ENCODE data around the gene PTPRR. TPM values are rescaled to one million over a fixed set of nuclear protein-coding genes. Genes with fewer than 3 reads are reported as not detected.

Gene PTPRR
- total and polyA plus RNA-seq, 2 of the 4 experiments (the other 2 are of a cell fraction): 0.18 to 0.21 TPM

- in situ Hi-C loops (cut with MboI; ENCODE audit: low sequenced_read_pairs): no loop called here
- Histone ChIP-seq H4K5ac (ENCODE audit: low read depth, low read length) (no peak overlapping the region), H3K27me3 (ENCODE audit: control insufficient read depth, insufficient read depth, low read length) (no peaks in the 10 kb centered on the region), H3K14ac (replicated peaks; ENCODE audit: low read depth, low read length) (no peak overlapping the region), H2AK5ac (ENCODE audit: low read depth, low read length) (no peak overlapping the region), H3K4me3 (ENCODE audit: insufficient read depth, low read depth, low read length) (no peak overlapping the region), H3K4me2 (ENCODE audit: low read depth, low read length) (no peak overlapping the region), H3K79me1 (ENCODE audit: low read depth in 1 of 2, low read length in 2 of 2) (no peaks in the 10 kb centered on the region), H3K56ac (ENCODE audit: extremely low read depth, insufficient read depth, low read length) (no peak overlapping the region), H3K23ac (ENCODE audit: low read depth, low read length) (no peak overlapping the region), H2BK15ac (ENCODE audit: low read depth, low read length) (no peak overlapping the region), H4K91ac (ENCODE audit: insufficient read depth, low read depth, low read length) (no peak overlapping the region), H3K9me3 (ENCODE audit: control insufficient read depth, insufficient read depth, low read length) (no peaks in the 10 kb centered on the region; the same call in 1 of the 2 replicates), H2AK9ac (replicated peaks; ENCODE audit: low read depth, low read length, poor library complexity) (no peak overlapping the region), H3K18ac (ENCODE audit: low read depth, low read length) (no peak overlapping the region), H3K4ac (ENCODE audit: low read depth, low read length) (no peak overlapping the region), H3K9me1 (ENCODE audit: insufficient read depth, low read length) (no peaks in the 10 kb centered on the region), H3K36me3 (ENCODE audit: control insufficient read depth, insufficient read depth, low read length) (no peaks in the 10 kb centered on the region), H4K20me1 (ENCODE audit: insufficient read depth, low read length) (no peaks in the 10 kb centered on the region), H2BK120ac (ENCODE audit: low read depth, low read length) (no peak overlapping the region), H2AFZ (replicated peaks; ENCODE audit: low read length, poor library complexity) (no peak overlapping the region), H2BK20ac (ENCODE audit: low read depth, low read length) (no peak overlapping the region), H2BK5ac (ENCODE audit: low read depth, low read length, poor library complexity, severe bottlenecking) (no peak overlapping the region), H4K8ac (ENCODE audit: low read depth in 2 of 2, low read length in 2 of 2) (no peak overlapping the region), H3K9ac (ENCODE audit: low read depth, low read length) (no peak overlapping the region), H3K27ac (ENCODE audit: insufficient read depth, low read length) (no peak overlapping the region), H3K4me1 (ENCODE audit: control insufficient read depth, insufficient read depth, low read length) (no peaks in the 10 kb centered on the region)
- dilution Hi-C loops (cut with HindIII; ENCODE audit: low sequenced_read_pairs, unreplicated experiment): no loop called here
- no peak for DNase-seq
- no TSS peak for BruUV-seq (replicated peaks)
- no peak for ATAC-seq (ENCODE audit: low read depth)
- intact Hi-C loops (cut with micrococcal nuclease): no loop called here
- CTCF ChIA-PET: no interaction called here
- TF ChIP-seq ELK1 (IDR thresholded peaks at IDR 0.05; ENCODE audit: borderline replicate concordance, low read depth, low read length) (no peak), POLR2A (IDR thresholded peaks at IDR 0.05; ENCODE audit: low read depth, low read length) (no peak), USF2 (IDR thresholded peaks at IDR 0.05; ENCODE audit: low read depth, low read length) (no peak), RCOR1 (IDR thresholded peaks at IDR 0.05; ENCODE audit: insufficient replicate concordance, low read length) (no peak), CEBPB (IDR thresholded peaks at IDR 0.05; ENCODE audit: low read depth, low read length) (no peak), CHD1 (IDR thresholded peaks at IDR 0.05; ENCODE audit: low read depth, low read length) (no peak), FOS (IDR thresholded peaks at IDR 0.05; ENCODE audit: low read depth, low read length) (no peak), RAD21 (IDR thresholded peaks at IDR 0.05; ENCODE audit: low read length) (no peak), NFE2L2 (IDR thresholded peaks at IDR 0.05; ENCODE audit: low read depth, low read length) (no peak), MAFK (IDR thresholded peaks at IDR 0.05; ENCODE audit: low read depth, low read length) (no peak), MXI1 (IDR thresholded peaks at IDR 0.05; ENCODE audit: borderline replicate concordance, low read depth, low read length) (no peak)
- no CpG with 5 or more reads among the region's 5 CpGs for WGBS, 2 experiments (ENCODE audit: extremely low coverage in 2 of 2, insufficient read length in 1 of 2)
- POLR2A ChIA-PET (ENCODE audit: unreplicated experiment): no interaction called here
Observed at GRCh38 chr12:70892593-70892992, 27.9 kb downstream of the PTPRR start.

Data from IMR-90 (cell line).